ENCODE data around the gene TCF7L2.

DNA sequence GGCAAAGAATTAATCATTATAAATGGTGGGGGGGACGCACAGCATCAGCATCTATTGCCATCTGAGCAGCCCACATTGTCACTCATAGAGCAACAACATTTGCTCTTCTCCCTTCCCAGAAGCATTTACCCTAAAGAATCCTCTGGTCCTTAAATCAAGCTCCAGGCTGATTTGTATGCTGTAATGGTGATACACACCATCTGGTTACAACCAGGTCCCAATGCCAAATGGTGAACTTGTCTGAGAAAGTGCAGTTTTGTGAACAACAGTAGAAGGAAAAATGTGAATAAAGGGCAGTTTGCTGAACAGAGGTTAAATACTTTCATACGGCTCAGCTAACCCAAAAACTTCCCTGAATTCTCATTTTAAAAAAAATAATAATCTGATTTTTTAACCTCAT is 38.8 kb upstream of the TCF7L2 start:
- TF ChIP-seq, protein P1, sequence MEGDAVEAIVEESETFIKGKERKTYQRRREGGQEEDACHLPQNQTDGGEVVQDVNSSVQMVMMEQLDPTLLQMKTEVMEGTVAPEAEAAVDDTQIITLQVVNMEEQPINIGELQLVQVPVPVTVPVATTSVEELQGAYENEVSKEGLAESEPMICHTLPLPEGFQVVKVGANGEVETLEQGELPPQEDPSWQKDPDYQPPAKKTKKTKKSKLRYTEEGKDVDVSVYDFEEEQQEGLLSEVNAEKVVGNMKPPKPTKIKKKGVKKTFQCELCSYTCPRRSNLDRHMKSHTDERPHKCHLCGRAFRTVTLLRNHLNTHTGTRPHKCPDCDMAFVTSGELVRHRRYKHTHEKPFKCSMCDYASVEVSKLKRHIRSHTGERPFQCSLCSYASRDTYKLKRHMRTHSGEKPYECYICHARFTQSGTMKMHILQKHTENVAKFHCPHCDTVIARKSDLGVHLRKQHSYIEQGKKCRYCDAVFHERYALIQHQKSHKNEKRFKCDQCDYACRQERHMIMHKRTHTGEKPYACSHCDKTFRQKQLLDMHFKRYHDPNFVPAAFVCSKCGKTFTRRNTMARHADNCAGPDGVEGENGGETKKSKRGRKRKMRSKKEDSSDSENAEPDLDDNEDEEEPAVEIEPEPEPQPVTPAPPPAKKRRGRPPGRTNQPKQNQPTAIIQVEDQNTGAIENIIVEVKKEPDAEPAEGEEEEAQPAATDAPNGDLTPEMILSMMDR (IDR thresholded peaks at IDR 0.05) = no peak
- TF ChIP-seq POLR2A (IDR thresholded peaks at IDR 0.05) = no peak
